DOHH2 (cell line): ENCODE measurements around the gene QPCTL.
A peak's percentile ranks its signal among the peaks of the same experiment; 100 is the strongest.

Experiments used
- H3F3A ChIP-seq: fragments of 200-600 bp; sonication (generic), shearing (Covaris generic); 2 replicates; pipeline ENCODE4 v1.6.0; 2016; ENCODE audit warnings: antibody characterized with exemption, mild to moderate bottlenecking; ENCODE audit not compliant: control insufficient read depth, insufficient read depth
- H3K27ac ChIP-seq: fragments of 200-600 bp; sonication (generic); 2 replicates; pipeline ENCODE4 v1.5.1; 2014; ENCODE audit warnings: low read depth, mild to moderate bottlenecking, low read length, moderate library complexity
- H3K27me3 ChIP-seq: fragments of 200-600 bp; sonication (generic); 2 replicates; pipeline ENCODE4 v1.6.1; 2014; ENCODE audit warnings: mild to moderate bottlenecking, low read length, mixed read lengths; ENCODE audit not compliant: control insufficient read depth
- H3K36me3 ChIP-seq: fragments of 200-600 bp; sonication (generic); 2 replicates; pipeline ENCODE4 v1.6.1; 2014; ENCODE audit warnings: mild to moderate bottlenecking, low read length, moderate library complexity, mixed read lengths; ENCODE audit not compliant: control insufficient read depth
- H3K4me1 ChIP-seq: fragments of 200-600 bp; sonication (generic); 2 replicates; pipeline ENCODE4 v1.6.1; 2014; ENCODE audit warnings: mild to moderate bottlenecking, low read length, mixed read lengths; ENCODE audit not compliant: control insufficient read depth
- H3K4me2 ChIP-seq: fragments of 200-600 bp; sonication (generic); 2 replicates; pipeline ENCODE4 v1.6.0; 2014; ENCODE audit warnings: mild to moderate bottlenecking, low read length, moderate library complexity
- H3K4me3 ChIP-seq: fragments of 200-600 bp; sonication (generic); 2 replicates; pipeline ENCODE4 v1.5.1; 2014; ENCODE audit warnings: mild to moderate bottlenecking, low read length, mixed read lengths
- H3K79me2 ChIP-seq: fragments of 200-600 bp; sonication (generic); 2 replicates; pipeline ENCODE4 v1.6.1; 2014; ENCODE audit warnings: mild to moderate bottlenecking, low read length, mixed read lengths; ENCODE audit not compliant: control insufficient read depth
- H3K9me2 ChIP-seq: fragments of 200-600 bp; sonication (generic); replicated peaks from 2 replicates; pipeline ENCODE4 v1.6.1; 2014; ENCODE audit warnings: mild to moderate bottlenecking, low read length, mixed read lengths; ENCODE audit not compliant: control insufficient read depth
- H3K9me3 ChIP-seq: fragments of 200-600 bp; sonication (generic); 2 replicates; pipeline ENCODE4 v1.6.1; 2014; ENCODE audit warnings: antibody characterized with exemption, low read length, mixed read lengths; ENCODE audit not compliant: control insufficient read depth, insufficient read depth
- H4K20me1 ChIP-seq: fragments of 200-600 bp; sonication (generic); 2 replicates; pipeline ENCODE4 v1.6.0; 2014; ENCODE audit warnings: low read depth, mild to moderate bottlenecking, antibody characterized with exemption, low read length, moderate library complexity; ENCODE audit not compliant: control insufficient read depth, insufficient read depth
- CTCF ChIP-seq: fragments of 200-600 bp; sonication (generic); IDR thresholded peaks from one replicate; pipeline ENCODE4 v1.5.1; 2014; ENCODE audit warnings: antibody characterized with exemption, mild to moderate bottlenecking, low read depth, low read length; ENCODE audit not compliant: poor library complexity, severe bottlenecking
- EZH2phosphoT487 ChIP-seq: fragments of 200-600 bp; sonication (generic); IDR thresholded peaks from 2 replicates; pipeline ENCODE4 v1.6.1; 2017; ENCODE audit warnings: borderline replicate concordance, mild to moderate bottlenecking, antibody characterized with exemption, low read length, moderate library complexity, mixed read lengths

The QPCTL gene

GRCh38 chr19:45645068-45645630 lies 47.3 kb upstream of the QPCTL start:
- H3K4me1 ChIP-seq = peaks cover 46% of the 10 kb centered on the region
- no peaks in the 10 kb centered on the region for H3K79me2 ChIP-seq
- H3K4me3 ChIP-seq = peak overlapping the region; percentile 71
- H3F3A ChIP-seq = peaks cover 19% of the 10 kb centered on the region
- H4K20me1 ChIP-seq = no peaks in the 10 kb centered on the region
- peak overlapping the region; percentile 69 for H3K4me2 ChIP-seq
- no peaks in the 10 kb centered on the region for H3K9me2 ChIP-seq
- peaks cover 18% of the 10 kb centered on the region for H3K27me3 ChIP-seq
- H3K36me3 ChIP-seq = no peaks in the 10 kb centered on the region
- TF ChIP-seq EZH2phosphoT487 (no peak), CTCF (no peak)
- no peaks in the 10 kb centered on the region for H3K9me3 ChIP-seq
- no peak overlapping the region for H3K27ac ChIP-seq

- H3K9me3 ChIP-seq = no peaks in the 10 kb centered on the region
- H4K20me1 ChIP-seq = no peaks in the 10 kb centered on the region
- peak overlapping the region; percentile 69 for H3K4me2 ChIP-seq
- no peaks in the 10 kb centered on the region for H3K36me3 ChIP-seq
- no peaks in the 10 kb centered on the region for H3K79me2 ChIP-seq
- TF ChIP-seq EZH2phosphoT487 (no peak), CTCF (no peak)
- H3K4me1 ChIP-seq = peaks cover 42% of the 10 kb centered on the region
- no peaks in the 10 kb centered on the region for H3K9me2 ChIP-seq
- peak overlapping the region; percentile 16; the same call in 1 of the 2 replicates for H3K27ac ChIP-seq
- H3K4me3 ChIP-seq = peak overlapping the region; percentile 71
- H3K27me3 ChIP-seq = peaks cover 18% of the 10 kb centered on the region
- H3F3A ChIP-seq = peaks cover 19% of the 10 kb centered on the region
These were observed 46.7 kb upstream of the QPCTL start for GRCh38 chr19:45645631-45646344.

GRCh38 chr19:45646345-45646698 lies 46.1 kb upstream of the QPCTL start:
- Histone ChIP-seq H3K27ac (no peak overlapping the region), H4K20me1 (no peaks in the 10 kb centered on the region), H3F3A (peaks cover 16% of the 10 kb centered on the region), H3K79me2 (no peaks in the 10 kb centered on the region), H3K9me2 (no peaks in the 10 kb centered on the region), H3K4me1 (peaks cover 37% of the 10 kb centered on the region), H3K4me3 (peak overlapping the region; percentile 71), H3K9me3 (no peaks in the 10 kb centered on the region), H3K27me3 (peaks cover 18% of the 10 kb centered on the region), H3K4me2 (peak overlapping the region; percentile 69), H3K36me3 (no peaks in the 10 kb centered on the region)
- TF ChIP-seq CTCF (no peak), EZH2phosphoT487 (no peak)
